A549 treated with RU486 at 1 μM for 4 hours (cell line): ENCODE data around the gene GAGE12E. TPM values are rescaled to one million over a fixed set of nuclear protein-coding genes. Genes with fewer than 3 reads are reported as not detected.

ENCODE experiments used
- total RNA-seq: library from RNA; stranded (reverse); fragments of 200-300 nt; extraction: Qiagen RNA extraction; gene quantifications from 5 replicates; pipeline ENCODE4 v1.2.3, GENCODE V29; 2022; ENCODE audit warnings: low read depth

The GAGE12E gene
- total RNA-seq: not detected in 5 replicates

DNA sequence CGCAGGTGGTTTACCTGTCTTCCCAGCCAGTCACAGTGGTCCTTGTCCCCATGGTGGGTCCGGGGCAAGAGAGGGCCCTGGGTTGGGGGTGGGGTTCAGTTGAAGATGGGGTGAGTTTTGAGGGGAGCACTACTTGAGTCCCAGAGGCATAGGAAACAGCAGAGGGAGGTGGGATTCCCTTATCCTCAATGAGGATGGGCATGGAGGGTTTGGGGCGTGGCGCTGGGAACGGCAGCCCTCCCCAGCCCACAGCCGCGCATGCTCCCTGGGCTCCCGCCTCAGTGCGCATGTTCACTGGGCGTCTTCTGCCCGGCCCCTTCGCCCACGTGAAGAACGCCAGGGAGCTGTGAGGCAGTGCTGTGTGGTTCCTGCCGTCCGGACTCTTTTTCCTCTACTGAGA lies at the start of gene GAGE12E:
Gene GAGE12E, plus strand, starts transcription at position 301 of the 400 bp plus-strand sequence. CDS start 1,155 bp downstream, outside the sequence.

GRCh38 chrX:49531877-49532276 lies 19.2 kb upstream of the GAGE12E start, which contains the start of gene GAGE12C:
Gene GAGE12C, plus strand, starts transcription at chrX:49532177. Its CDS starts 1,155 bp downstream, at chrX:49533332.

GRCh38 chrX:49541433-49541832 lies 9.7 kb upstream of the GAGE12E start, which contains the start of gene GAGE12D:
Gene GAGE12D, plus strand, starts transcription at chrX:49541733. Its CDS starts 1,155 bp downstream, at chrX:49542888.

DNA sequence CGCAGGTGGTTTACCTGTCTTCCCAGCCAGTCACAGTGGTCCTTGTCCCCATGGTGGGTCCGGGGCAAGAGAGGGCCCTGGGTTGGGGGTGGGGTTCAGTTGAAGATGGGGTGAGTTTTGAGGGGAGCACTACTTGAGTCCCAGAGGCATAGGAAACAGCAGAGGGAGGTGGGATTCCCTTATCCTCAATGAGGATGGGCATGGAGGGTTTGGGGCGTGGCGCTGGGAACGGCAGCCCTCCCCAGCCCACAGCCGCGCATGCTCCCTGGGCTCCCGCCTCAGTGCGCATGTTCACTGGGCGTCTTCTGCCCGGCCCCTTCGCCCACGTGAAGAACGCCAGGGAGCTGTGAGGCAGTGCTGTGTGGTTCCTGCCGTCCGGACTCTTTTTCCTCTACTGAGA lies 9.5 kb downstream of the GAGE12E start, which contains the start of gene GAGE12F:
Gene GAGE12F, plus strand, starts transcription at position 301 of the 400 bp plus-strand sequence. CDS start 1,155 bp downstream, outside the sequence.

DNA sequence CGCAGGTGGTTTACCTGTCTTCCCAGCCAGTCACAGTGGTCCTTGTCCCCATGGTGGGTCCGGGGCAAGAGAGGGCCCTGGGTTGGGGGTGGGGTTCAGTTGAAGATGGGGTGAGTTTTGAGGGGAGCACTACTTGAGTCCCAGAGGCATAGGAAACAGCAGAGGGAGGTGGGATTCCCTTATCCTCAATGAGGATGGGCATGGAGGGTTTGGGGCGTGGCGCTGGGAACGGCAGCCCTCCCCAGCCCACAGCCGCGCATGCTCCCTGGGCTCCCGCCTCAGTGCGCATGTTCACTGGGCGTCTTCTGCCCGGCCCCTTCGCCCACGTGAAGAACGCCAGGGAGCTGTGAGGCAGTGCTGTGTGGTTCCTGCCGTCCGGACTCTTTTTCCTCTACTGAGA lies 19.0 kb downstream of the GAGE12E start, which contains the start of gene GAGE12G:
Gene GAGE12G, plus strand, starts transcription at position 301 of the 400 bp plus-strand sequence. CDS start 1,155 bp downstream, outside the sequence.

GRCh38 chrX:49579649-49580048 lies 28.6 kb downstream of the GAGE12E start, which contains the start of gene GAGE12H:
Gene GAGE12H, plus strand, starts transcription at chrX:49579949. Its CDS starts 1,155 bp downstream, at chrX:49581104.

GRCh38 chrX:49589196-49589595 lies 38.1 kb downstream of the GAGE12E start, which contains the start of gene GAGE2A:
Gene GAGE2A, plus strand, starts transcription at chrX:49589496. Its CDS starts 1,155 bp downstream, at chrX:49590651.

DNA sequence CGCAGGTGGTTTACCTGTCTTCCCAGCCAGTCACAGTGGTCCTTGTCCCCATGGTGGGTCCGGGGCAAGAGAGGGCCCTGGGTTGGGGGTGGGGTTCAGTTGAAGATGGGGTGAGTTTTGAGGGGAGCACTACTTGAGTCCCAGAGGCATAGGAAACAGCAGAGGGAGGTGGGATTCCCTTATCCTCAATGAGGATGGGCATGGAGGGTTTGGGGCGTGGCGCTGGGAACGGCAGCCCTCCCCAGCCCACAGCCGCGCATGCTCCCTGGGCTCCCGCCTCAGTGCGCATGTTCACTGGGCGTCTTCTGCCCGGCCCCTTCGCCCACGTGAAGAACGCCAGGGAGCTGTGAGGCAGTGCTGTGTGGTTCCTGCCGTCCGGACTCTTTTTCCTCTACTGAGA lies 47.6 kb downstream of the GAGE12E start, which contains the start of gene GAGE1:
Gene GAGE1, plus strand, starts transcription at position 301 of the 400 bp plus-strand sequence. CDS start 1,155 bp downstream, outside the sequence.

Other genes with a start within 250 kb of the GAGE12E start
- not detected in 5 replicates for gene GAGE10, start 247.6 kb upstream of the GAGE12E start, total RNA-seq
- gene GAGE12J, start 229.3 kb upstream of the GAGE12E start, total RNA-seq: not detected in 5 replicates
- not detected in 5 replicates for gene GAGE13, start 219.7 kb upstream of the GAGE12E start, total RNA-seq
- gene GAGE12C, start 19.1 kb upstream of the GAGE12E start, total RNA-seq: not detected in 5 replicates
- gene GAGE12D, start 9.6 kb upstream of the GAGE12E start, total RNA-seq: not detected in 5 replicates
- gene GAGE12F, start 9.6 kb downstream of the GAGE12E start, total RNA-seq: not detected in 5 replicates
- not detected in 5 replicates for gene GAGE12G, start 19.1 kb downstream of the GAGE12E start, total RNA-seq
- gene GAGE12H, start 28.7 kb downstream of the GAGE12E start, total RNA-seq: not detected in 5 replicates
- gene GAGE2A, start 38.2 kb downstream of the GAGE12E start, total RNA-seq: not detected in 5 replicates
- gene GAGE1, start 47.7 kb downstream of the GAGE12E start, total RNA-seq: not detected in 5 replicates
- 0.27 TPM in 1 of 5 replicates, not detected in the others for gene PAGE1, start 144.7 kb downstream of the GAGE12E start, total RNA-seq